Measurements from ENCODE around the gene SLC17A3. TPM values are rescaled to one million over a fixed set of nuclear protein-coding genes. Genes with fewer than 3 reads are reported as not detected.

The SLC17A3 gene
- total RNA-seq, 1 donor from 2014 or later: not detected

GRCh38 chr6:25831532-25832306 is 42.3 kb downstream of the SLC17A3 start, which contains the start of gene SLC17A1:
Gene SLC17A1, minus strand, starts transcription at chr6:25832052. Its CDS starts 1,495 bp downstream, at chr6:25830557.
- no peak within 1 kb of the TSS for H3K4me3 Mint-ChIP-seq
- Histone ChIP-seq H3K4me3 (no peak within 1 kb of the TSS), H4K20me1 (ENCODE audit: low read depth) (no peaks in the 10 kb centered on the region), H3K4me2 (no peak within 1 kb of the TSS), H2AFZ (replicated peaks) (no peak within 1 kb of the TSS), H3K9ac (no peak within 1 kb of the TSS), H3K79me2 (ENCODE audit: low read depth) (no peaks in the 10 kb centered on the region), H3K27ac (no peak within 1 kb of the TSS), H3K9me3 (ENCODE audit: low read depth) (no peaks in the 10 kb centered on the region), H3K36me3 (no peaks in the 10 kb centered on the region), H3F3A (ENCODE audit: low read depth) (no peaks in the 10 kb centered on the region), H3K27me3 (no peaks in the 10 kb centered on the region), H3K4me1 (no peaks in the 10 kb centered on the region)
- TF ChIP-seq CTCF (IDR thresholded peaks at IDR 0.05) (no peak), EZH2 (IDR thresholded peaks at IDR 0.05) (no peak), EZH2phosphoT487 (IDR thresholded peaks at IDR 0.05) (no peak)
- H3K4me1 Mint-ChIP-seq: peaks cover 2% of the 10 kb centered on the region
- H3K36me3 Mint-ChIP-seq: no peaks in the 10 kb centered on the region
- no peak within 1 kb of the TSS for H3K27ac Mint-ChIP-seq
- no peak for DNase-seq (ENCODE audit: low spot score)
- H3K27me3 Mint-ChIP-seq (ENCODE audit: insufficient read depth, low read depth): no peaks in the 10 kb centered on the region
- no peaks in the 10 kb centered on the region for H3K9me3 Mint-ChIP-seq

- DNase-seq (ENCODE audit: low spot score): no peak
- Histone ChIP-seq H3K79me2 (ENCODE audit: low read depth) (no peaks in the 10 kb centered on the region), H3K4me1 (no peaks in the 10 kb centered on the region), H3K9ac (no peak overlapping the region), H3K27me3 (no peaks in the 10 kb centered on the region), H3K9me3 (ENCODE audit: low read depth) (no peaks in the 10 kb centered on the region), H3K27ac (no peak overlapping the region), H3K36me3 (no peaks in the 10 kb centered on the region), H3F3A (ENCODE audit: low read depth) (no peaks in the 10 kb centered on the region), H3K4me2 (no peak overlapping the region), H2AFZ (replicated peaks) (no peak overlapping the region), H4K20me1 (ENCODE audit: low read depth) (no peaks in the 10 kb centered on the region), H3K4me3 (no peak overlapping the region)
- Mint-ChIP-seq H3K4me1 (peaks cover 2% of the 10 kb centered on the region), H3K9me3 (no peaks in the 10 kb centered on the region), H3K27me3 (ENCODE audit: insufficient read depth, low read depth) (no peaks in the 10 kb centered on the region), H3K4me3 (no peak overlapping the region), H3K36me3 (no peaks in the 10 kb centered on the region), H3K27ac (no peak overlapping the region)
- TF ChIP-seq CTCF (IDR thresholded peaks at IDR 0.05): no peak
- no peak for TF ChIP-seq EZH2phosphoT487 (IDR thresholded peaks at IDR 0.05)
- no peak for TF ChIP-seq EZH2 (IDR thresholded peaks at IDR 0.05)
These were observed 43.6 kb downstream of the SLC17A3 start for GRCh38 chr6:25830458-25830857.

GRCh38 chr6:25829375-25829774 is 44.7 kb downstream of the SLC17A3 start:
- DNase-seq (ENCODE audit: low spot score): no peak
- Histone ChIP-seq H2AFZ (replicated peaks) (no peak overlapping the region), H3K36me3 (no peaks in the 10 kb centered on the region), H3K27me3 (no peaks in the 10 kb centered on the region), H3K9me3 (ENCODE audit: low read depth) (no peaks in the 10 kb centered on the region), H3F3A (ENCODE audit: low read depth) (no peaks in the 10 kb centered on the region), H4K20me1 (ENCODE audit: low read depth) (no peaks in the 10 kb centered on the region), H3K27ac (no peak overlapping the region), H3K4me1 (no peaks in the 10 kb centered on the region), H3K79me2 (ENCODE audit: low read depth) (no peaks in the 10 kb centered on the region), H3K4me3 (no peak overlapping the region), H3K4me2 (no peak overlapping the region), H3K9ac (no peak overlapping the region)
- Mint-ChIP-seq H3K4me1 (peaks cover 2% of the 10 kb centered on the region), H3K9me3 (no peaks in the 10 kb centered on the region), H3K27ac (no peak overlapping the region), H3K4me3 (no peak overlapping the region), H3K27me3 (ENCODE audit: insufficient read depth, low read depth) (no peaks in the 10 kb centered on the region), H3K36me3 (no peaks in the 10 kb centered on the region)
- TF ChIP-seq EZH2phosphoT487 (IDR thresholded peaks at IDR 0.05): no peak

- Mint-ChIP-seq H3K27ac (no peak overlapping the region), H3K9me3 (peaks cover 3% of the 10 kb centered on the region), H3K4me1 (no peaks in the 10 kb centered on the region), H3K4me3 (no peak overlapping the region), H3K27me3 (ENCODE audit: insufficient read depth, low read depth) (no peaks in the 10 kb centered on the region), H3K36me3 (no peaks in the 10 kb centered on the region)
- no peak overlapping the region for H3K4me3 ChIP-seq
- no peak overlapping the region for H2AFZ ChIP-seq (replicated peaks)
- no peak overlapping the region for H3K9ac ChIP-seq
- no peak overlapping the region for H3K27ac ChIP-seq
- no peaks in the 10 kb centered on the region for H3K36me3 ChIP-seq
- no peak for TF ChIP-seq EZH2 (IDR thresholded peaks at IDR 0.05)
- no peak for TF ChIP-seq EZH2phosphoT487 (IDR thresholded peaks at IDR 0.05)
- no peak for TF ChIP-seq CTCF (IDR thresholded peaks at IDR 0.05)
- no peaks in the 10 kb centered on the region for H4K20me1 ChIP-seq (ENCODE audit: low read depth)
- no peaks in the 10 kb centered on the region for H3K9me3 ChIP-seq (ENCODE audit: low read depth)
- no peak overlapping the region for H3K4me2 ChIP-seq
- H3K79me2 ChIP-seq (ENCODE audit: low read depth): no peaks in the 10 kb centered on the region
- no peak for DNase-seq (ENCODE audit: low spot score)
- H3K4me1 ChIP-seq: peaks cover 3% of the 10 kb centered on the region
- H3F3A ChIP-seq (ENCODE audit: low read depth): no peaks in the 10 kb centered on the region
- H3K27me3 ChIP-seq: no peaks in the 10 kb centered on the region
These were observed 52.7 kb downstream of the SLC17A3 start for GRCh38 chr6:25821341-25821740.
